SK-N-SH treated with all-trans-retinoic acid at 6 μM for 48 hours (cell line): ENCODE data around the gene DIPK2A.

Experiments
- GLIS3 ChIP-seq: fragments of 250-450 bp; sonication (Bioruptor Pico); IDR thresholded peaks from 2 replicates; pipeline ENCODE4 v1.5.0; 2020; ENCODE audit warnings: mild to moderate bottlenecking, moderate library complexity
- ZC3H10 ChIP-seq: fragments of 250-450 bp; sonication (Bioruptor Pico); IDR thresholded peaks from 2 replicates; pipeline ENCODE4 v1.5.1; 2021; ENCODE audit warnings: mild to moderate bottlenecking, moderate library complexity
- ZNF70 ChIP-seq: fragments of 450-650 bp; formaldehyde crosslinking; IDR thresholded peaks from 2 replicates; pipeline ENCODE4 v1.5.0; 2020; ENCODE audit warnings: mild to moderate bottlenecking, moderate library complexity
- TF ChIP-seq, protein P1 (sequence below): fragments of 250-450 bp; sonication (Bioruptor Pico); IDR thresholded peaks from 2 replicates; pipeline ENCODE4 v1.5.1; 2020; ENCODE audit warnings: low read depth, mild to moderate bottlenecking, moderate library complexity

DNA sequence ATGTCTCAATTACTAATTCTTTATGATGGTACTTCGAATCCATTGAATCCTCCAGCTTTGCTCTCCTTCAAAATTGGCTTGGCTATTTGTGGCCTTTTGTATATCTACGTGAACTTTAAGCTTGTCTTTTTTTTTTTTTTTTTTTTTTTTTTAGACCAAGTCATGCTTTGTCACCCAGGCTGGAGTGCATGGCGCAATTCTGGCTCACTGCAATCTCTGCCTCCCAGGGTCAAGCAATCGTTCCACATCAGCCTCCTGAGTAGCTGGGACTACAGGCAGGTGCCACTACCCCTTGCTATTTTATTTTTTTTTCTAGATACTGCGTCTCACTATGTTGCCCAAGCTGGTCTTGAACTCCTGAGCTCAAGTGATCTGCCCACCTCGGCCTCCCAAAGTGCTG is 7.7 kb upstream of the DIPK2A start:
- TF ChIP-seq, protein P1, sequence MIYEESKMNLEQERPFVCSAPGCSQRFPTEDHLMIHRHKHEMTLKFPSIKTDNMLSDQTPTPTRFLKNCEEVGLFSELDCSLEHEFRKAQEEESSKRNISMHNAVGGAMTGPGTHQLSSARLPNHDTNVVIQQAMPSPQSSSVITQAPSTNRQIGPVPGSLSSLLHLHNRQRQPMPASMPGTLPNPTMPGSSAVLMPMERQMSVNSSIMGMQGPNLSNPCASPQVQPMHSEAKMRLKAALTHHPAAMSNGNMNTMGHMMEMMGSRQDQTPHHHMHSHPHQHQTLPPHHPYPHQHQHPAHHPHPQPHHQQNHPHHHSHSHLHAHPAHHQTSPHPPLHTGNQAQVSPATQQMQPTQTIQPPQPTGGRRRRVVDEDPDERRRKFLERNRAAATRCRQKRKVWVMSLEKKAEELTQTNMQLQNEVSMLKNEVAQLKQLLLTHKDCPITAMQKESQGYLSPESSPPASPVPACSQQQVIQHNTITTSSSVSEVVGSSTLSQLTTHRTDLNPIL (CRISPR knock-in tag): no peak
- TF ChIP-seq ZC3H10 (CRISPR knock-in tag) (no peak), ZNF70 (CRISPR knock-in tag) (no peak), GLIS3 (CRISPR knock-in tag) (no peak)
